Mesenteric fat pad (tissue), 1 donor: ENCODE results near the gene HLX. TPM values are rescaled to one million over a fixed set of nuclear protein-coding genes. Genes with fewer than 3 reads are reported as not detected.

Experiments
- DNase-seq: peaks from one replicate; pipeline ENCODE4 v3.0.0-alpha.2; 2020; ENCODE audit warnings: low spot score
- total RNA-seq: library from RNA; stranded (reverse); fragmentation: NEBNext Ultra II Directional; extraction: Animal tissue kit (Norgen Biotek cat#: 25700); gene quantifications from one replicate; pipeline ENCODE4 v1.2.1, GENCODE V29; 2021
- donor health status: DM: yes; HTN: yes; CAD: no.

Gene HLX
- total RNA-seq, 1 donor from 2014 or later, result 37.2 TPM

DNA sequence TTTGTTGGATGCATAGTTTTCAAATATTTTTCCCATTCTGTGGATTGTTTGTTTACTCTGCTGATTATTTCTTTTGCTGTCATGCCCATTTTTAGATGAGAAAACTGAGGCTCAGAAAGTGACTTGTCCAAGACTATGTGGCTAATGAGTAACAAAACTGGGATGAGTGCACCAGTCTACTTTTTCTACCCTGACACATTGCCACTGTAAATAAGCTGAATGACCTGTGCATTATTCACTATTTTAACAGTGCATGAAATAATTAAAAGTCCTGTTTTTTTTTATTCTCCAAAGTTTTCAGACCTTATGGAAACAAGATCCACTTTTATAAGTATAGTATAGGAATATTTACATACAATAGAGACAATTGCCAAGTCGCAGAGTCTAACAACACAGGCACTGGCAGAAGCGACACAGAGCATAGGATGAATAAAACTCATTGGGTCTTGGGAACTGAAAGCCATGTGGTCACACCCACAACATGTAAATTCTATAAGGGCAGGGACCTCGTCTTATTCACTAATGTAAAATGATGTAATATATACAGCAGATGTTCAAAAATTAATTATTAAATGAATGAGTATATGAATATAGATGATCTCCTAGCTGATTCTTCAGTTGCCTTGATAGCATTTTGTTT, 45.2 kb downstream of the HLX start:
- DNase-seq, result no peak

DNA sequence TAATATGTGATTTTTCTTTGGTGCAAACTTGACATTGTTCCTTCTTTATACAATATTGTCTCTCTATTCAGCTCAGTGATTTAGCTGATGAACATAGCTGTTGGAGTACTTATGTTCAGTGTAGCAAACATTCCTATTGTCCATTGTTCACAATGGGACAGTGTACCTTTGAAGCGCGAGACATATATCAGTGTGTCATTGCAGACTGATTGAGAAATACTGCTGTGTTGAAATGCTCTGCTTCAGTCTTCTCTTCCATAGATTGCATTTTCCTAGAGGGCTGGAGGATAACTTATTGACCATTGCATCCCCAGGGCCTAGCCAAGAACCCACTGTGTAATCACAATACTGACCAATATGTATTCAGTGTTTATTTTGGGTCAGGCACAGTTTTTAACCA, 46.5 kb downstream of the HLX start:
- no peak for DNase-seq

DNA sequence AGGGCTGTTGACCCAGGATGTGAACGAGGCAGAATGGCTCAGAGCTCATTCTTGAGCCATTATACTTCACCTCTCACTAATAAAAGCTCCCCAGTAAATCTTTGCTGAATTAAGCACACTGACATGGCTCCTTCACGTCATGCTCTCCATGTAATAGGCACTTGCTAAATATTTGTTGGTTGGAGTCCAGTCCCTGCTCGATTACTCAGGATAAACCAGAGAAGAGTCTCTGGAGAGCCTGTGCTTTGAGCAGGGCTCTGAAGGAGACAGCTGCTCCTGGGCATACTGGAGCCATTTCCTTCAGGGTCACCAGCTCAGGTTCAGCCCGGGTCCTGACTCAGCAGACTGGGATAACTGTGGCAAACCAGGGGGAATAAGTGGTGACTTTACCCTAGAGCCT, 46.9 kb downstream of the HLX start:
- DNase-seq, result no peak

DNA sequence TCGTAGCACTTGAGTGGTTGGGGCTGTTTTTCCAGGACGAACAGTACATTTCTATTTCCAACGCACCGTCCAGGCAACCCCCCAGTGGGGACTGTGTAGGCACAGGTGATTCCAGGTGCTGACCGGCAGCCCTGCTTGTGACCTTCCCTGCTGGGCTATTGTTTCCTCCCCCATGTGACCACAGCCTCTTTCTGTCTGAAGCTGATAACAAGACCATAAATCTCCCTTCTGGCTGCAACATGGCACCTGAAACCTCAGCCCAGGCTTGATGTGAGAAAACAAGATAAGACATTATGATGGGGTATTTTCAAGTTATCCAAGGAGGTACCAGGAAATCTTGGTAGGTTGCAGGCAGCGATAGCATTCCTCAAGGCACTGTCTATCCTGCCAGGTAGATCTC, 48.2 kb downstream of the HLX start:
- DNase-seq, result no peak

DNA sequence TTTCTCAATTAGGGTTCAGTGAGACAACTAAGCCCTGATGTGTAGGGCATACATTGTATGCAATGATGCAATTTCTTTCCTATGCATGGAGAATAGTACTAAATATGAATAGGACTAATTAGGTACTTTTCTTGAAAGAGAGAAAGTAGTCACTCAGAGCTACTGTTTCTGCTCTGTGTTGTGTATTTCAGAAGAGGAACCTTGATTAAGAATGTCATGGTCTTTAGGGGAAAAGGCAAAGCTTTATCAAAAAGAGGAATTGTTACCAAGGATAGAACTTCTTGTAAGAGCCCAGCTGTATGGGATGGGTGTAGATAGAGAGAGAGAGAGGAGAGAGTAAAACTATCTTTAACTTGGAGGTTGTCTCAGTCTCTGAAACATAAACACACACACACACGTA, 49.1 kb downstream of the HLX start:
- no peak for DNase-seq

DNA sequence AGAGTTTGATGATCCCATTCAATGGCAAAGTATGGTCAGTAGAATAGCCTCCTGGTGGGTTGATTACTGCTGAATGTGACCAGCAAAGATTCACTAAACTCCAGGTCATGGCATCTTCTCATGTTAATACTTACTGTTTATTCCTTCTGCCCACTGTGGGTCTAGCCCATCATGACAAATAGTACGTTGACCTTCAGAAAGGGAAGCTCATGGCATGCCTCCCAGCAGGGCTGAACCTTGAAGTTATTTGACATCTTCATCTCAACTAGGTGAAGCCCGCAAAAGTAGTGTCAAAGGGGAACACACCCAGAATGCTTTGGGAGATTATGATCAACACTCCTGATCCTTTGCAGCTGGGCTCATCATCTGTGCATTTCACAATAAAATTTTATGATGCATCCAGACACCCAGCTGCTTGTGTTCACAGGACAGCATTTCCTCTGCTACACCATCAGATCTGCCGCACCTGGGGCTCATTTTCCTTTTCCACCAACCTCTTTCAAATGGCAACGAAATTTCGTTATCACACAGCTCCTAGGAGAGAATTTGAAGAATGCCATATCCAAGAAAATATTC, 49.6 kb downstream of the HLX start:
- no peak for DNase-seq

DNA sequence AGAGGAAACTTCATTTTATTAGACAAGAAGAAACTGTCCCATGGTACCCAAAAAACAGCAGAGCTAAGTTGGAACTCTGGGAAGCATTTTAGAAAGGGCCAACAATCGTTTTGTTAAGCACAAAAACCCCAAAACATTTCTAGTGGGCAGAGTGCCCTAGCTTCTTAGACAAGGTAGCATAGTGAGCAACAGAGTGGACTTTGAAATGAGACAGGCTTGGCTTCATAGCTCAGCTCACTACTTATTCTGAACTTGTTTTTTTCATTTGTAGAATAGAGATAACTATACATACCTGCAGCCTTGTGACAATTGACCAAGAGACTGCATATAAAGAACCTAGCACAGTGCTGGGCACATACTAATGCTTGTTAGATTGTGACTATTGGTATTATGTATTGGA, 50.1 kb downstream of the HLX start:
- no peak for DNase-seq

Other genes starting within 250 kb of the HLX start
- gene C1orf115, start 189.1 kb upstream of the HLX start, total RNA-seq, result 28.5 TPM
- 45.2 TPM for gene MTARC2, start 131.1 kb upstream of the HLX start, total RNA-seq
- gene MTARC1, start 92.5 kb upstream of the HLX start, total RNA-seq, result 539 TPM